ENCODE data around the gene TAS2R14. TPM values are rescaled to one million over a fixed set of nuclear protein-coding genes. Genes with fewer than 3 reads are reported as not detected.

TAS2R14 gene
- total and polyA plus RNA-seq, 2 of the 13 experiments (the other 11 are each of a cell fraction or from before 2014, with no cell fraction given), result 1.1 to 2.3 TPM

- TF ChIP-seq DZIP1 (CRISPR knock-in tag; IDR thresholded peaks at IDR 0.05) (no peak), MTF1 (CRISPR knock-in tag; IDR thresholded peaks at IDR 0.05) (no peak), KDM6A (CRISPR knock-in tag; IDR thresholded peaks at IDR 0.05; ENCODE audit: low read depth) (peak; percentile 99), ZNF75D (CRISPR knock-in tag; IDR thresholded peaks at IDR 0.05; ENCODE audit: borderline replicate concordance) (no peak), GTF2F1 (IDR thresholded peaks at IDR 0.05; ENCODE audit: low read length) (no peak), ZNF670 (CRISPR knock-in tag; IDR thresholded peaks at IDR 0.05; ENCODE audit: borderline replicate concordance) (no peak), FOXP4 (CRISPR knock-in tag; IDR thresholded peaks at IDR 0.05) (peak; percentile 97), MZF1 (CRISPR knock-in tag; IDR thresholded peaks at IDR 0.05; ENCODE audit: borderline replicate concordance) (no peak), NFIB (CRISPR knock-in tag; IDR thresholded peaks at IDR 0.05; ENCODE audit: borderline replicate concordance) (no peak), MEIS2 (CRISPR knock-in tag; IDR thresholded peaks at IDR 0.05) (peak; percentile 43; the same call in 1 of the 2 replicates), ZNF83 (CRISPR knock-in tag; IDR thresholded peaks at IDR 0.05; ENCODE audit: borderline replicate concordance) (no peak), CBX2 (IDR thresholded peaks at IDR 0.05; ENCODE audit: low read depth, low read length) (no peak), CBX2 (CRISPR knock-in tag; IDR thresholded peaks at IDR 0.05; ENCODE audit: low read depth) (no peak), IKZF5 (CRISPR knock-in tag; IDR thresholded peaks at IDR 0.05) (peak; percentile 87), ZNF550 (CRISPR knock-in tag; IDR thresholded peaks at IDR 0.05; ENCODE audit: borderline replicate concordance) (no peak), U2AF1 (optimal IDR thresholded peaks at IDR 0.05; ENCODE audit: low read depth, low read length) (no peak), ZNF468 (CRISPR knock-in tag; IDR thresholded peaks at IDR 0.05) (no peak), SP4 (CRISPR knock-in tag; IDR thresholded peaks at IDR 0.05) (no peak), BCL3 (CRISPR knock-in tag; IDR thresholded peaks at IDR 0.05) (no peak), CHCHD3 (CRISPR knock-in tag; IDR thresholded peaks at IDR 0.05) (no peak), ZNF276 (CRISPR knock-in tag; IDR thresholded peaks at IDR 0.05; ENCODE audit: low read depth) (no peak), NR2C2 (CRISPR knock-in tag; IDR thresholded peaks at IDR 0.05; ENCODE audit: borderline replicate concordance) (peak; percentile 66; the same call in 1 of the 2 replicates), AKAP8 (CRISPR knock-in tag; IDR thresholded peaks at IDR 0.05) (peak; percentile 43; the same call in 1 of the 2 replicates)
Measured at GRCh38 chr12:10891937-10892336, 47.1 kb downstream of the TAS2R14 start (continued).
